Liver (tissue), 9 donors: ENCODE results near the gene APBA2. TPM values are rescaled to one million over a fixed set of nuclear protein-coding genes. Genes with fewer than 3 reads are reported as not detected.

Source experiments
- DNase-seq: peaks from one replicate; pipeline ENCODE4 v3.0.0-alpha.2; 2017; ENCODE audit warnings: low spot score
- H3K27ac ChIP-seq, 2 donors: one replicate each; pipeline ENCODE4 v1.7.0; 2013; ENCODE audit warnings: inconsistent platforms in 2 of 2, low read length in 2 of 2, control low read depth in 1 of 2, low read depth in 1 of 2, mild to moderate bottlenecking in 1 of 2
- H3K27me3 ChIP-seq, 4 donors: one replicate each; pipeline versions ENCODE4 v1.6.1 to v1.7.0; 2013; ENCODE audit warnings: low read length in 3 of 4, inconsistent platforms in 1 of 4, mild to moderate bottlenecking in 1 of 4, moderate library complexity in 1 of 4; ENCODE audit not compliant: control insufficient read depth in 4 of 4, insufficient read depth in 4 of 4
- H3K36me3 ChIP-seq, 4 donors: one replicate each; pipeline versions ENCODE4 v1.6.1 to v1.7.0; 2013; ENCODE audit warnings: low read length in 3 of 4, mild to moderate bottlenecking in 3 of 4, low read depth in 1 of 4, moderate library complexity in 1 of 4; ENCODE audit not compliant: control insufficient read depth in 4 of 4, insufficient read depth in 3 of 4
- H3K4me1 ChIP-seq, 4 donors: one replicate each; pipeline versions ENCODE4 v1.6.1 to v1.7.0; 2013; ENCODE audit warnings: low read length in 3 of 4, mild to moderate bottlenecking in 3 of 4, moderate library complexity in 1 of 4; ENCODE audit not compliant: control insufficient read depth in 4 of 4, insufficient read depth in 4 of 4
- H3K4me3 ChIP-seq, 3 donors: one replicate each; pipeline versions ENCODE4 v1.6.1 to v1.7.0; 2013; ENCODE audit warnings: low read length in 3 of 3, control low read depth in 1 of 3, low read depth in 1 of 3, mild to moderate bottlenecking in 1 of 3
- H3K9ac ChIP-seq, 2 donors: one replicate each; pipeline ENCODE4 v1.7.0; 2013; ENCODE audit warnings: low read length in 2 of 2, mild to moderate bottlenecking in 2 of 2, moderate library complexity in 2 of 2, control low read depth in 1 of 2, low read depth in 1 of 2
- H3K9me3 ChIP-seq, 4 donors: one replicate each; pipeline versions ENCODE4 v1.6.1 to v1.7.0; 2013; ENCODE audit warnings: low read length in 3 of 4; ENCODE audit not compliant: control insufficient read depth in 4 of 4
- ATF3 ChIP-seq: IDR thresholded peaks from 2 replicates; pipeline ENCODE4 v1.6.1; 2016; ENCODE audit warnings: antibody characterized with exemption
- CTCF ChIP-seq: fragments of 150-350 bp; IDR thresholded peaks from 2 replicates; pipeline ENCODE4 v1.5.1; 2017; ENCODE audit warnings: improper control_type of control experiment, low read depth, low read length; ENCODE audit not compliant: missing input control
- EGR1 ChIP-seq, 2 donors: IDR thresholded peaks; 2 replicates each; pipeline ENCODE4 v1.6.1; 2016 to 2018; ENCODE audit warnings: antibody characterized with exemption in 2 of 2, low read depth in 2 of 2
- FOXA1 ChIP-seq: IDR thresholded peaks from 2 replicates; pipeline ENCODE4 v1.6.1; 2016; ENCODE audit warnings: antibody characterized with exemption
- FOXA2 ChIP-seq: IDR thresholded peaks from 2 replicates; pipeline ENCODE4 v1.6.1; 2016; ENCODE audit warnings: antibody characterized with exemption
- GABPA ChIP-seq, 2 donors: IDR thresholded peaks in 1 of 2; conservative IDR thresholded peaks in 1 of 2; 2 replicates each; pipeline ENCODE4 v1.6.1; 2016; ENCODE audit warnings: antibody characterized with exemption in 2 of 2, mild to moderate bottlenecking in 1 of 2, moderate library complexity in 1 of 2
- HNF4A ChIP-seq, 2 donors: conservative IDR thresholded peaks; 2 replicates each; pipeline ENCODE4 v1.6.1; 2016; ENCODE audit warnings: antibody characterized with exemption in 2 of 2, mild to moderate bottlenecking in 2 of 2
- HNF4G ChIP-seq: IDR thresholded peaks from 2 replicates; pipeline ENCODE4 v1.6.1; 2016; ENCODE audit warnings: antibody characterized with exemption
- JUND ChIP-seq, 2 donors: IDR thresholded peaks; 2 replicates each; pipeline ENCODE4 v1.6.1; 2016; ENCODE audit warnings: antibody characterized with exemption in 2 of 2
- NR2F2 ChIP-seq: IDR thresholded peaks from 2 replicates; pipeline ENCODE4 v1.6.1; 2016; ENCODE audit warnings: antibody characterized with exemption
- RAD21 ChIP-seq, 2 donors: IDR thresholded peaks; 2 replicates each; pipeline ENCODE4 v1.6.1; 2016; ENCODE audit warnings: antibody characterized with exemption in 2 of 2, mild to moderate bottlenecking in 2 of 2
- REST ChIP-seq: IDR thresholded peaks from 2 replicates; pipeline ENCODE4 v1.6.1; 2016; ENCODE audit warnings: antibody characterized with exemption, mild to moderate bottlenecking
- RXRA ChIP-seq, 2 donors: IDR thresholded peaks; 2 replicates each; pipeline ENCODE4 v1.6.1; 2017 to 2018; ENCODE audit warnings: antibody characterized with exemption in 2 of 2, mild to moderate bottlenecking in 1 of 2
- SP1 ChIP-seq: IDR thresholded peaks from 2 replicates; pipeline ENCODE4 v1.6.1; 2018; ENCODE audit warnings: antibody characterized with exemption, mild to moderate bottlenecking
- TAF1 ChIP-seq: conservative IDR thresholded peaks from 2 replicates; pipeline ENCODE4 v1.6.1; 2016; ENCODE audit warnings: antibody characterized with exemption, mild to moderate bottlenecking
- YY1 ChIP-seq: IDR thresholded peaks from 2 replicates; pipeline ENCODE4 v1.6.1; 2016; ENCODE audit warnings: antibody characterized with exemption, mild to moderate bottlenecking
- ZBTB33 ChIP-seq: IDR thresholded peaks from 2 replicates; pipeline ENCODE4 v1.6.1; 2016; ENCODE audit warnings: antibody characterized with exemption
- WGBS: extraction: QIAGEN DNeasy Blood & Tissue Kit; methylation state at CpG from one replicate; pipeline ENCODE4 v1.1.7; 2013; 5-methylcytosine and 5-hydroxymethylcytosine counted together
- polyA plus RNA-seq, 2 donors: library from polyadenylated mRNA; stranded (reverse) in 1 of 2; unstranded in 1 of 2; fragments of 200-250 nt in 1 of 2; fragments of >200 nt in 1 of 2; fragmentation: Nextera tagmentation in 1 of 2; extraction: Ambion mirVana in 1 of 2; gene quantifications; one replicate each; pipeline versions ENCODE4 v1.2.1 to v1.2.3, GENCODE V29; 2013 to 2015
- total RNA-seq, 2 donors: library from RNA; depleted of rRNA; stranded (reverse); fragments of >200 nt; gene quantifications; one replicate each; pipeline ENCODE4 v1.2.3, GENCODE V29; 2014
- donor health status: healthy.
- donor health status: healthy.
- donor health status: healthy.
- donor health status: healthy.
- donor health status: healthy.

Gene APBA2
- total and polyA plus RNA-seq, 4 donors = 0.38 to 2.9 (median 1.7) TPM

GRCh38 chr15:28955993-28956421 lies 70.2 kb downstream of the APBA2 start (continued):
- no peak for TF ChIP-seq GABPA (IDR thresholded peaks at IDR 0.05 in 1 of 2, conservative IDR thresholded peaks at IDR 0.05 in 1 of 2)
- no peak for TF ChIP-seq YY1
- no peak for TF ChIP-seq FOXA1
- TF ChIP-seq NR2F2 = no peak

- peaks cover 0 to 4% (median 1%) of the 10 kb centered on the region in 4 donors for H3K27me3 ChIP-seq
- no peaks in the 10 kb centered on the region for H3K36me3 ChIP-seq
- DNase-seq = peak; percentile 20
- TF ChIP-seq SP1 (no peak), HNF4G (no peak), RXRA (IDR thresholded peaks at IDR 0.05) (no peak), CTCF (no peak), EGR1 (IDR thresholded peaks at IDR 0.05; ENCODE audit: low read depth in 2 of 2) (no peak), HNF4A (conservative IDR thresholded peaks at IDR 0.05) (no peak), ATF3 (no peak), TAF1 (no peak), GABPA (IDR thresholded peaks at IDR 0.05 in 1 of 2, conservative IDR thresholded peaks at IDR 0.05 in 1 of 2) (no peak), JUND (IDR thresholded peaks at IDR 0.05) (no peak), YY1 (no peak), FOXA2 (no peak), NR2F2 (no peak), RAD21 (IDR thresholded peaks at IDR 0.05) (no peak), ZBTB33 (no peak), FOXA1 (no peak), REST (no peak)
- no peaks in the 10 kb centered on the region for H3K4me1 ChIP-seq
- no peak overlapping the region for H3K9ac ChIP-seq
- no peaks in the 10 kb centered on the region for H3K9me3 ChIP-seq
- WGBS = 89% methylated on average over 8 of the region's 8 CpGs
- no peak overlapping the region for H3K4me3 ChIP-seq
- H3K27ac ChIP-seq = no peak overlapping the region
These were observed 70.7 kb downstream of the APBA2 start for GRCh38 chr15:28956491-28956890.
